ENCODE data around the gene SCGB1A1. TPM values are rescaled to one million over a fixed set of nuclear protein-coding genes. Genes with fewer than 3 reads are reported as not detected.

SCGB1A1 gene
- total and polyA plus RNA-seq, 2 donors (not counting 1 experiment from before 2014, with no cell fraction given), result not detected

DNA sequence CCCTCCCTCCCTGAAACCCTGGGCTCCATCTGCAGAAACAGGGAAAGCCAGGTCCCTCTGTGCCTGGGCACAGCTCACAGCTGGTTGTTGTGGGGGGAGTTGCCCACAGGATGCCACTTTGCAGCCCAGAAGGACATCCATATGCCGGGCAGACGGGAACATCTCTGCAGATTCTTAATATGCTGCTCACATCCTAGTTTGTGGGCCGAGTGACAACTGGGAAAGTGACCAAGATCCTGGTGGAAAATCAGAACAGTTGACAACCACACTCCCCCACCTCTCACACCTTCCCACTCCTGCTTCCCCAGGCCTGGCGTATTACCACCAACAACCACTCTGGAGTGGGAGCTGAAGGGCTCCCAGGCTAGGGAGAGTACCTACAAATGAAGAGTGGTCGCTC lies 7.3 kb upstream of the SCGB1A1 start:
- Histone ChIP-seq H3K9ac (ENCODE audit: insufficient read depth, low read length) (no peak overlapping the region), H4K20me1 (ENCODE audit: control insufficient read depth, extremely low read depth, insufficient read depth, low read length) (no peaks in the 10 kb centered on the region), H3K36me3 (ENCODE audit: control insufficient read depth, insufficient read depth, low read length) (no peaks in the 10 kb centered on the region), H2AFZ (ENCODE audit: low read length) (no peak overlapping the region), H3K9me3 (ENCODE audit: control insufficient read depth, insufficient read depth, low read depth, low read length) (no peaks in the 10 kb centered on the region), H3K4me3 (replicated peaks in 1 of 4; ENCODE audit: control extremely low read depth in 1 of 4, insufficient read depth in 1 of 4, low read depth in 3 of 4, low read length in 4 of 4) (no peak overlapping the region), H3K4me1 (ENCODE audit: control insufficient read depth, extremely low read depth, insufficient read depth, low read length) (no peaks in the 10 kb centered on the region), H3K27me3 (ENCODE audit: control insufficient read depth, insufficient read depth, low read length) (no peaks in the 10 kb centered on the region), H3K4me2 (ENCODE audit: extremely low read depth, insufficient read depth, low read length) (no peak overlapping the region), H3K27ac (ENCODE audit: insufficient read depth, low read length) (no peak overlapping the region), H3K79me2 (ENCODE audit: control insufficient read depth, insufficient read depth, low read length) (no peaks in the 10 kb centered on the region)
- no peak for DNase-seq (ENCODE audit: low read depth in 2 of 2)
- TF ChIP-seq, protein P1, sequence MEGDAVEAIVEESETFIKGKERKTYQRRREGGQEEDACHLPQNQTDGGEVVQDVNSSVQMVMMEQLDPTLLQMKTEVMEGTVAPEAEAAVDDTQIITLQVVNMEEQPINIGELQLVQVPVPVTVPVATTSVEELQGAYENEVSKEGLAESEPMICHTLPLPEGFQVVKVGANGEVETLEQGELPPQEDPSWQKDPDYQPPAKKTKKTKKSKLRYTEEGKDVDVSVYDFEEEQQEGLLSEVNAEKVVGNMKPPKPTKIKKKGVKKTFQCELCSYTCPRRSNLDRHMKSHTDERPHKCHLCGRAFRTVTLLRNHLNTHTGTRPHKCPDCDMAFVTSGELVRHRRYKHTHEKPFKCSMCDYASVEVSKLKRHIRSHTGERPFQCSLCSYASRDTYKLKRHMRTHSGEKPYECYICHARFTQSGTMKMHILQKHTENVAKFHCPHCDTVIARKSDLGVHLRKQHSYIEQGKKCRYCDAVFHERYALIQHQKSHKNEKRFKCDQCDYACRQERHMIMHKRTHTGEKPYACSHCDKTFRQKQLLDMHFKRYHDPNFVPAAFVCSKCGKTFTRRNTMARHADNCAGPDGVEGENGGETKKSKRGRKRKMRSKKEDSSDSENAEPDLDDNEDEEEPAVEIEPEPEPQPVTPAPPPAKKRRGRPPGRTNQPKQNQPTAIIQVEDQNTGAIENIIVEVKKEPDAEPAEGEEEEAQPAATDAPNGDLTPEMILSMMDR (conservative IDR thresholded peaks at IDR 0.05 in 1 of 2, IDR thresholded peaks at IDR 0.05 in 1 of 2; ENCODE audit: low read depth in 1 of 2, low read length in 2 of 2), result no peak
- no peak for TF ChIP-seq EZH2 (IDR thresholded peaks at IDR 0.05; ENCODE audit: low read length, missing control alignments)

DNA sequence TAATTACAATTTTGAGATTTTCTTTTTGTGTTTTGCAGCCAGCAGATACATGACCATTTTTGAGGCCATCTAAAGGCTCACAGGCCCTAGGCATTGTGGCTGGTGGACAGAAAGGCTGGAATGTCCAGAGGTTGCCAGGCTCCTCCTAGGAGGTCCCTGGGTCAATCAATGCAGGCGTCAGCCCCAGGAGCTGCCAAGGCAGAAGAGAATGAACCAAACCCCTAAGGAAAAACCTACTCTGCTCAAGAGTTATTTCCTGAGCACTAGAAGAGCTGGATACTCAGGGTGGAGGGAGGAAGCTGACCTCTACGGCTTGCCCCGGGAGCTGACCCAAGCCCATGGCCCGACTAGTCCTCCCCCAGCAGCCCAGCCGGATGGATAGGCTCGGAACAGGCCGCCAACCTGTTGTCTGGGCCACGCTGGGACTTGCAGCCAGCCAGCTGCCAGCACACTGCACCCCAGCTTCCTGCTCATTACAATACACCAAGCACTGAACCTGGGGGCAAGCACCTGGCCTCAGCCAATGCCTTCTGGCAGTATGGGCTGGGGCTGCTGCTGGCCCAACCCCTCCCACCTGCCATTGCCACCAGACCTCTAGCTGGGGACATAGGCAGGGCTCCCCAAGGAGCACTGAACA lies 5.7 kb upstream of the SCGB1A1 start:
- no peaks in the 10 kb centered on the region for H3K36me3 ChIP-seq (ENCODE audit: control insufficient read depth, insufficient read depth, low read length)
- H3K4me3 ChIP-seq (replicated peaks in 1 of 4; ENCODE audit: control extremely low read depth in 1 of 4, insufficient read depth in 1 of 4, low read depth in 3 of 4, low read length in 4 of 4), result no peak overlapping the region
- no peaks in the 10 kb centered on the region for H3K79me2 ChIP-seq (ENCODE audit: control insufficient read depth, insufficient read depth, low read length)
- H3K27me3 ChIP-seq (ENCODE audit: control insufficient read depth, insufficient read depth, low read length), result no peaks in the 10 kb centered on the region
- no peaks in the 10 kb centered on the region for H3K4me1 ChIP-seq (ENCODE audit: control insufficient read depth, extremely low read depth, insufficient read depth, low read length)
- H3K9ac ChIP-seq (ENCODE audit: insufficient read depth, low read length), result no peak overlapping the region
- no peak for DNase-seq (ENCODE audit: low read depth in 2 of 2)
- TF ChIP-seq EZH2 (IDR thresholded peaks at IDR 0.05; ENCODE audit: low read length, missing control alignments), result no peak
- TF ChIP-seq, protein P1 (conservative IDR thresholded peaks at IDR 0.05 in 1 of 2, IDR thresholded peaks at IDR 0.05 in 1 of 2; ENCODE audit: low read depth in 1 of 2, low read length in 2 of 2), result no peak
- H3K4me2 ChIP-seq (ENCODE audit: extremely low read depth, insufficient read depth, low read length), result no peak overlapping the region
- H2AFZ ChIP-seq (ENCODE audit: low read length), result no peak overlapping the region
- no peaks in the 10 kb centered on the region for H3K9me3 ChIP-seq (ENCODE audit: control insufficient read depth, insufficient read depth, low read depth, low read length)
- H3K27ac ChIP-seq (ENCODE audit: insufficient read depth, low read length), result no peak overlapping the region
- H4K20me1 ChIP-seq (ENCODE audit: control insufficient read depth, extremely low read depth, insufficient read depth, low read length), result no peaks in the 10 kb centered on the region

DNA sequence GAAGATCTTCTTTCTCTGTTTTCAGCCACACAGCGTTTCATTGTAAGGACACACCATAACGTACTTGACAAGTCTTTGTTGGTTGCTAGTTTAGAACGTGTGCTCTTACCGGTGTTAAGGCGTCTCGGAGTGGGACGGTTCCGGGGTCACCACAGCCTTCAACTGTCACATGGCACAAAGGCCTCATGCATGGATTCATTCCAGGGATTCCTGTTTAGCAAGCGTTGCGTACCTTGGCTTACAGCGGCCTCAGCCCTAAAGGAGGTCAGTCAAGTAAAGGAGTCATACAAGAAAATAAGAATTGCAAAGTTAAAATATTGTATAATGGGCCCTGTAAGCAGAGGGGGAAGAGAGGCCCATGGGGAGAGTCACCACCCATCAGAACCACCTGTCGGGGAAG lies 2.2 kb upstream of the SCGB1A1 start:
- Histone ChIP-seq H3K9ac (ENCODE audit: insufficient read depth, low read length) (no peak overlapping the region), H3K4me1 (ENCODE audit: control insufficient read depth, extremely low read depth, insufficient read depth, low read length) (no peaks in the 10 kb centered on the region), H3K9me3 (ENCODE audit: control insufficient read depth, insufficient read depth, low read depth, low read length) (no peaks in the 10 kb centered on the region), H3K4me3 (replicated peaks in 1 of 4; ENCODE audit: control extremely low read depth in 1 of 4, insufficient read depth in 1 of 4, low read depth in 3 of 4, low read length in 4 of 4) (no peak overlapping the region), H2AFZ (ENCODE audit: low read length) (no peak overlapping the region), H3K36me3 (ENCODE audit: control insufficient read depth, insufficient read depth, low read length) (no peaks in the 10 kb centered on the region), H3K27me3 (ENCODE audit: control insufficient read depth, insufficient read depth, low read length) (no peaks in the 10 kb centered on the region), H3K79me2 (ENCODE audit: control insufficient read depth, insufficient read depth, low read length) (no peaks in the 10 kb centered on the region), H3K4me2 (ENCODE audit: extremely low read depth, insufficient read depth, low read length) (no peak overlapping the region), H3K27ac (ENCODE audit: insufficient read depth, low read length) (no peak overlapping the region), H4K20me1 (ENCODE audit: control insufficient read depth, extremely low read depth, insufficient read depth, low read length) (no peaks in the 10 kb centered on the region)
- no peak for DNase-seq (ENCODE audit: low read depth in 2 of 2)
- TF ChIP-seq, protein P1 (conservative IDR thresholded peaks at IDR 0.05 in 1 of 2, IDR thresholded peaks at IDR 0.05 in 1 of 2; ENCODE audit: low read depth in 1 of 2, low read length in 2 of 2), result no peak
- no peak for TF ChIP-seq EZH2 (IDR thresholded peaks at IDR 0.05; ENCODE audit: low read length, missing control alignments)
